Endodermal cell (in vitro differentiated cells): Measurements from ENCODE around the gene DGCR2. TPM values are rescaled to one million over a fixed set of nuclear protein-coding genes. Genes with fewer than 3 reads are reported as not detected.

Experiments
- total RNA-seq, 2 donors: library from RNA; stranded (reverse); fragmentation: NEBNext Ultra II Directional in 1 of 2; extraction: Animal tissue kit (Norgen Biotek cat#: 25700) in 1 of 2; gene quantifications; 2 replicates in 1 of 2; 3 replicates in 1 of 2; pipeline ENCODE4 v1.2.1, GENCODE V29; 2021

DGCR2 gene
- total RNA-seq, 2 donors from 2014 or later: 54.6 to 62.9 TPM

Other genes starting within 250 kb of the DGCR2 start
- gene DGCR6, start 216.1 kb downstream of the DGCR2 start, total RNA-seq: 1 to 10 TPM; 2.9 to 4.3 TPM
- gene PRODH, start 186.1 kb downstream of the DGCR2 start, total RNA-seq: 10 to 100 TPM; 65.1 to 67.5 TPM
- gene TSSK2, start 8.9 kb upstream of the DGCR2 start, total RNA-seq: not detected
- 10 to 100 TPM; 14.5 to 14.8 TPM for gene ESS2, start 22.2 kb upstream of the DGCR2 start, total RNA-seq
- gene GSC2, start 27.9 kb upstream of the DGCR2 start, total RNA-seq: not detected
- 100 to 1,000 TPM; 111 to 119 TPM for gene SLC25A1, start 56.3 kb upstream of the DGCR2 start, total RNA-seq
- gene CLTCL1, start 169.3 kb upstream of the DGCR2 start, total RNA-seq: 10 to 100 TPM; 11.8 to 14.4 TPM